Astrocyte (in vitro differentiated cells and primary cell): ENCODE measurements around the gene TFDP2.

Experiments
- CTCF ChIP-seq: IDR thresholded peaks from 2 replicates; pipeline ENCODE4 v1.5.1; 2011; ENCODE audit warnings: low read depth, mild to moderate bottlenecking, inconsistent platforms, low read length, moderate library complexity; ENCODE audit not compliant: insufficient read depth
- EZH2 ChIP-seq: IDR thresholded peaks from 2 replicates; pipeline ENCODE4 v1.6.1; 2012; ENCODE audit warnings: mild to moderate bottlenecking, low read length, inconsistent platforms; ENCODE audit not compliant: insufficient read depth

DNA sequence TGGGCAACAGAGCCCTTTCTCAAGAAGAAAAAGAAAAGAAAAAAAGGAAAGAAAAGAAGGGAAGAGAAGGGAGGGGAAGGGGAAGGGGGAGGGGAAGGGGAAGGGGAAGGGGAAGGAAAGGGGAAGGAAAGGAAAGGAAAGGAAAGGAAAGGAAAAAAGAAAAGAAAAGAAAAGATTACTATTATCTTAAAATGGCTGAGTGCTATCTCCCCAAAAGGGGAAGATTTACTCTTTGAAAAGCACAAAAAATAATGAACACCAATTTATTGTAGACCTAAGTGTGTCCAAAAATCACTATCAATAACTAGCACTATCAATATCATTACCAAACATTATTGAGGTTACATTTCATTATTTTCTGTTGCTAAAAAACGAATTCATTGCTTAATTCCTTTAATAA, 183.9 kb downstream of the TFDP2 start:
- no peak for TF ChIP-seq EZH2
- TF ChIP-seq CTCF, result no peak
